HG02884 (cell line): ENCODE measurements around the gene ZNF691.

Experiments used
- ATAC-seq: cut with Tn5 transposase; IDR thresholded peaks from one replicate; pipeline ENCODE4 v1.9.1; 2021; ENCODE audit warnings: mild to moderate bottlenecking, moderate library complexity; ENCODE audit not compliant: unreplicated experiment

ZNF691 gene

GRCh38 chr1:42831273-42831672 is 15.1 kb upstream of the ZNF691 start:
- ATAC-seq, result no peak

GRCh38 chr1:42832641-42833240 is 13.7 kb upstream of the ZNF691 start:
- no peak for ATAC-seq

- no peak for ATAC-seq
These were observed 12.4 kb upstream of the ZNF691 start for GRCh38 chr1:42833981-42834380.

- ATAC-seq, result no peak
These were observed 11.6 kb upstream of the ZNF691 start for GRCh38 chr1:42834803-42835202.

GRCh38 chr1:42835422-42835821 is 11.0 kb upstream of the ZNF691 start:
- ATAC-seq, result no peak

GRCh38 chr1:42837709-42838108 is 8.7 kb upstream of the ZNF691 start:
- ATAC-seq, result no peak

- no peak for ATAC-seq
These were observed 7.8 kb upstream of the ZNF691 start for GRCh38 chr1:42838482-42839190.

GRCh38 chr1:42841010-42841409 is 5.4 kb upstream of the ZNF691 start:
- no peak for ATAC-seq

- no peak for ATAC-seq
These were observed 4.8 kb upstream of the ZNF691 start for GRCh38 chr1:42841440-42842147.

GRCh38 chr1:42844592-42845140 is 1.7 kb upstream of the ZNF691 start:
- ATAC-seq, result no peak

- ATAC-seq, result no peak
These were observed 1.2 kb upstream of the ZNF691 start for GRCh38 chr1:42845193-42845592.

- ATAC-seq, result no peak
These were observed 552 bp upstream of the ZNF691 start for GRCh38 chr1:42845866-42846256.

- no peak for ATAC-seq
These were observed 740 bp downstream of the ZNF691 start for GRCh38 chr1:42847111-42847595.

- no peak for ATAC-seq
These were observed 1.5 kb downstream of the ZNF691 start for GRCh38 chr1:42847721-42848460.

- ATAC-seq, result no peak
These were observed 2.6 kb downstream of the ZNF691 start for GRCh38 chr1:42848823-42849537.

- ATAC-seq, result no peak
These were observed 3.5 kb downstream of the ZNF691 start for GRCh38 chr1:42849944-42850343.

GRCh38 chr1:42851420-42851819 is 5.0 kb downstream of the ZNF691 start:
- ATAC-seq, result no peak

GRCh38 chr1:42851960-42852607 is 5.7 kb downstream of the ZNF691 start:
- ATAC-seq, result no peak

- no peak for ATAC-seq
These were observed 6.2 kb downstream of the ZNF691 start for GRCh38 chr1:42852608-42852980.
